Neural progenitor cell (in vitro differentiated cells): ENCODE results near the gene IL17RA. TPM values are rescaled to one million over a fixed set of nuclear protein-coding genes. Genes with fewer than 3 reads are reported as not detected.
"Not testable (repeated sequence)": the region's sequence is repeated elsewhere in the genome, so short reads cannot be mapped to it uniquely, and the experiment has no call there.

Source experiments
- DNase-seq: peaks from one replicate; pipeline ENCODE4 v3.0.0-alpha.2; 2016; ENCODE audit warnings: low spot score
- H2AFZ ChIP-seq: fragments of 200-600 bp; sonication (generic); replicated peaks from 2 replicates; pipeline ENCODE4 v1.6.1; 2016; ENCODE audit warnings: antibody characterized with exemption
- H3F3A ChIP-seq: fragments of 200-600 bp; sonication (generic); 2 replicates; pipeline ENCODE4 v1.6.1; 2016; ENCODE audit warnings: antibody characterized with exemption, low read depth
- H3K27ac ChIP-seq: fragments of 200-600 bp; sonication (generic); 2 replicates; pipeline ENCODE4 v1.5.1; 2016; ENCODE audit warnings: mild to moderate bottlenecking
- H3K27me3 ChIP-seq: fragments of 200-600 bp; sonication (generic); 2 replicates; pipeline ENCODE4 v1.6.1; 2016; ENCODE audit warnings: mild to moderate bottlenecking, moderate library complexity
- H3K36me3 ChIP-seq: fragments of 200-600 bp; sonication (generic); 2 replicates; pipeline ENCODE4 v1.5.1; 2016
- H3K4me1 ChIP-seq: fragments of 200-600 bp; sonication (generic); 2 replicates; pipeline ENCODE4 v1.6.1; 2016; ENCODE audit warnings: mixed run types
- H3K4me2 ChIP-seq: fragments of 200-600 bp; sonication (generic); 2 replicates; pipeline ENCODE4 v1.6.1; 2016
- H3K4me3 ChIP-seq: fragments of 200-600 bp; sonication (generic); 2 replicates; pipeline ENCODE4 v1.5.1; 2016
- H3K79me2 ChIP-seq: fragments of 200-600 bp; sonication (generic); 2 replicates; pipeline ENCODE4 v1.6.1; 2016; ENCODE audit warnings: low read depth
- H3K9ac ChIP-seq: fragments of 200-600 bp; sonication (generic); 2 replicates; pipeline ENCODE4 v1.6.1; 2016
- H3K9me3 ChIP-seq: fragments of 200-600 bp; sonication (generic); 2 replicates; pipeline ENCODE4 v1.5.1; 2016; ENCODE audit warnings: low read depth
- H4K20me1 ChIP-seq: fragments of 200-600 bp; sonication (generic); 2 replicates; pipeline ENCODE4 v1.6.1; 2016; ENCODE audit warnings: low read depth
- H3K27ac Mint-ChIP-seq: 3 replicates; pipeline ENCODE4 v1.8.0; 2021; ENCODE audit warnings: mixed read lengths
- H3K27me3 Mint-ChIP-seq: 2 replicates; pipeline ENCODE4 v1.8.0; 2022; ENCODE audit warnings: low read depth, mild to moderate bottlenecking, inconsistent platforms, moderate library complexity, mixed read lengths; ENCODE audit not compliant: insufficient read depth
- H3K36me3 Mint-ChIP-seq: 3 replicates; pipeline ENCODE4 v1.8.0; 2021; ENCODE audit warnings: mixed read lengths
- H3K4me1 Mint-ChIP-seq: 3 replicates; pipeline ENCODE4 v1.8.0; 2021; ENCODE audit warnings: mixed read lengths
- H3K4me3 Mint-ChIP-seq: 3 replicates; pipeline ENCODE4 v1.8.0; 2021; ENCODE audit warnings: mild to moderate bottlenecking, moderate library complexity, mixed read lengths
- H3K9me3 Mint-ChIP-seq: 3 replicates; pipeline ENCODE4 v1.8.0; 2020; ENCODE audit warnings: mixed read lengths
- CTCF ChIP-seq: fragments of 200-600 bp; sonication (generic); IDR thresholded peaks from 2 replicates; pipeline ENCODE4 v1.5.1; 2017; ENCODE audit warnings: antibody characterized with exemption, mild to moderate bottlenecking
- EZH2 ChIP-seq: fragments of 200-600 bp; sonication (generic); IDR thresholded peaks from 2 replicates; pipeline ENCODE4 v1.6.1; 2017; ENCODE audit warnings: antibody characterized with exemption, mild to moderate bottlenecking, moderate library complexity
- EZH2phosphoT487 ChIP-seq: fragments of 200-600 bp; sonication (generic); IDR thresholded peaks from 2 replicates; pipeline ENCODE4 v1.6.1; 2017; ENCODE audit warnings: antibody characterized with exemption
- total RNA-seq: library from RNA; depleted of rRNA; stranded (reverse); fragments of >200 nt; gene quantifications from 2 replicates; pipeline ENCODE4 v1.2.3, GENCODE V29; 2015; ENCODE audit warnings: low replicate concordance

Gene IL17RA
- total RNA-seq = 2.7 and 5.2 TPM in 2 replicates

- TF ChIP-seq EZH2phosphoT487 (no peak), EZH2 (no peak), CTCF (no peak)
- Mint-ChIP-seq H3K27ac (no peak within 1 kb of the TSS), H3K36me3 (no peaks in the 10 kb centered on the region), H3K9me3 (peaks cover 2% of the 10 kb centered on the region), H3K27me3 (peaks cover 25% of the 10 kb centered on the region), H3K4me1 (peaks cover 14% of the 10 kb centered on the region), H3K4me3 (peak within 1 kb of the TSS; percentile 90)
- H3K9ac ChIP-seq = no peak within 1 kb of the TSS
- no peaks in the 10 kb centered on the region for H3K9me3 ChIP-seq
- H3K27me3 ChIP-seq = peaks cover 48% of the 10 kb centered on the region
- no peaks in the 10 kb centered on the region for H3K36me3 ChIP-seq
- DNase-seq = peak; percentile 92
- no peak within 1 kb of the TSS for H3K27ac ChIP-seq
- peaks cover 13% of the 10 kb centered on the region for H4K20me1 ChIP-seq
- no peaks in the 10 kb centered on the region for H3K79me2 ChIP-seq
- H3K4me1 ChIP-seq = peaks cover 6% of the 10 kb centered on the region
- peak within 1 kb of the TSS; percentile 86 for H2AFZ ChIP-seq
- H3K4me3 ChIP-seq = peak within 1 kb of the TSS; percentile 81
- peaks cover 24% of the 10 kb centered on the region for H3F3A ChIP-seq
- H3K4me2 ChIP-seq = peak within 1 kb of the TSS; percentile 86
Measured at GRCh38 chr22:17084554-17085276, at the start of gene IL17RA. Gene IL17RA (plus strand): TSS chr22:17085000. CDS start chr22:17085092, 92 bp downstream.

GRCh38 chr22:17035246-17035645 lies 49.6 kb upstream of the IL17RA start:
- H3K4me1 ChIP-seq = no peaks in the 10 kb centered on the region
- no peak overlapping the region for H3K9ac ChIP-seq
- H3K4me3 ChIP-seq = no peak overlapping the region
- H3F3A ChIP-seq = no peaks in the 10 kb centered on the region
- no peaks in the 10 kb centered on the region for H3K4me1 Mint-ChIP-seq
- TF ChIP-seq CTCF (no peak), EZH2phosphoT487 (no peak), EZH2 (no peak)
- no peaks in the 10 kb centered on the region for H3K36me3 Mint-ChIP-seq
- H3K27ac ChIP-seq = no peak overlapping the region
- no peaks in the 10 kb centered on the region for H3K9me3 Mint-ChIP-seq
- no peaks in the 10 kb centered on the region for H3K27me3 ChIP-seq
- no peak overlapping the region for H3K4me3 Mint-ChIP-seq
- H2AFZ ChIP-seq = no peak overlapping the region
- H3K36me3 ChIP-seq = no peaks in the 10 kb centered on the region
- H4K20me1 ChIP-seq = no peaks in the 10 kb centered on the region
- no peaks in the 10 kb centered on the region for H3K79me2 ChIP-seq
- no peak for DNase-seq
- no peaks in the 10 kb centered on the region for H3K9me3 ChIP-seq
- H3K4me2 ChIP-seq = no peak overlapping the region
- no peaks in the 10 kb centered on the region for H3K27me3 Mint-ChIP-seq
- no peak overlapping the region for H3K27ac Mint-ChIP-seq

GRCh38 chr22:17035976-17036841 lies 48.6 kb upstream of the IL17RA start:
- H3F3A ChIP-seq, H3K27me3 ChIP-seq, H3K4me3 ChIP-seq, H3K36me3 ChIP-seq, H3K27me3 Mint-ChIP-seq, H2AFZ ChIP-seq, H3K4me2 ChIP-seq, H3K9me3 Mint-ChIP-seq, H3K9me3 ChIP-seq, H3K9ac ChIP-seq, DNase-seq, H3K79me2 ChIP-seq, H3K4me3 Mint-ChIP-seq, H4K20me1 ChIP-seq, H3K27ac Mint-ChIP-seq, H3K4me1 Mint-ChIP-seq, H3K27ac ChIP-seq, H3K36me3 Mint-ChIP-seq, H3K4me1 ChIP-seq: not testable (repeated sequence)

- not testable (repeated sequence) for H3K4me3 ChIP-seq, H3K27me3 Mint-ChIP-seq, DNase-seq, H3K27ac Mint-ChIP-seq, H3K4me2 ChIP-seq, H3K36me3 Mint-ChIP-seq, H2AFZ ChIP-seq, H3K9me3 Mint-ChIP-seq, H3K9me3 ChIP-seq, H3K36me3 ChIP-seq, H3K9ac ChIP-seq, H3F3A ChIP-seq, H3K4me1 Mint-ChIP-seq, H4K20me1 ChIP-seq, H3K79me2 ChIP-seq, H3K27ac ChIP-seq, H3K27me3 ChIP-seq, H3K4me1 ChIP-seq
- H3K4me3 Mint-ChIP-seq = peak overlapping the region; percentile 62
Measured at GRCh38 chr22:17036842-17037711, 47.7 kb upstream of the IL17RA start.
